Parathyroid adenoma (tissue), 2 donors: ENCODE measurements around the gene LYAR.

Experiments used
- H2AFZ ChIP-seq: fragments of 300-600 bp; sonication (generic); one replicate; pipeline ENCODE4 v1.7.0; 2017; ENCODE audit warnings: antibody characterized with exemption, mild to moderate bottlenecking
- H3K27ac ChIP-seq: fragments of 300-600 bp; sonication (generic); one replicate; pipeline ENCODE4 v1.7.0; 2017
- H3K27me3 ChIP-seq: fragments of 300-600 bp; sonication (generic); one replicate; pipeline ENCODE4 v1.7.0; 2017; ENCODE audit warnings: low read length; ENCODE audit not compliant: control insufficient read depth, insufficient read depth
- H3K36me3 ChIP-seq: fragments of 300-600 bp; sonication (generic); one replicate; pipeline ENCODE4 v1.7.0; 2017; ENCODE audit warnings: low read length; ENCODE audit not compliant: control insufficient read depth, insufficient read depth
- H3K4me1 ChIP-seq: fragments of 300-600 bp; sonication (generic); one replicate; pipeline ENCODE4 v1.7.0; 2017; ENCODE audit warnings: control low read depth
- H3K4me2 ChIP-seq: fragments of 300-600 bp; sonication (generic); one replicate; pipeline ENCODE4 v1.7.0; 2017; ENCODE audit warnings: low read length
- H3K4me3 ChIP-seq: fragments of 300-600 bp; sonication (generic); one replicate; pipeline ENCODE4 v1.7.0; 2017; ENCODE audit warnings: low read depth, low read length
- H3K79me2 ChIP-seq: fragments of 300-600 bp; sonication (generic); one replicate; pipeline ENCODE4 v1.7.0; 2017; ENCODE audit warnings: control low read depth
- H3K9ac ChIP-seq: fragments of 300-600 bp; sonication (generic); one replicate; pipeline ENCODE4 v1.7.0; 2017; ENCODE audit warnings: mild to moderate bottlenecking
- H3K9me3 ChIP-seq: fragments of 300-600 bp; sonication (generic); one replicate; pipeline ENCODE4 v1.7.0; 2017; ENCODE audit warnings: low read length; ENCODE audit not compliant: control insufficient read depth
- CTCF ChIP-seq: fragments of 300-600 bp; sonication (generic); IDR thresholded peaks from one replicate; pipeline ENCODE4 v1.7.0; 2017; ENCODE audit warnings: antibody characterized with exemption, mild to moderate bottlenecking
- donor health status: primary hyperparathyroidism.

LYAR gene

GRCh38 chr4:4333265-4333706 is 43.3 kb upstream of the LYAR start:
- Histone ChIP-seq H3K27ac (no peak overlapping the region), H2AFZ (no peak overlapping the region)
- no peak for TF ChIP-seq CTCF

GRCh38 chr4:4332529-4332928 is 42.6 kb upstream of the LYAR start:
- no peaks in the 10 kb centered on the region for H3K9me3 ChIP-seq
- H3K9ac ChIP-seq = no peak overlapping the region
- H3K4me3 ChIP-seq = no peak overlapping the region
- H3K4me2 ChIP-seq = no peak overlapping the region
- no peaks in the 10 kb centered on the region for H3K27me3 ChIP-seq
- no peak overlapping the region for H2AFZ ChIP-seq
- TF ChIP-seq CTCF = no peak
- no peaks in the 10 kb centered on the region for H3K36me3 ChIP-seq
- no peaks in the 10 kb centered on the region for H3K79me2 ChIP-seq
- H3K4me1 ChIP-seq = no peaks in the 10 kb centered on the region
- no peak overlapping the region for H3K27ac ChIP-seq

More at GRCh38 chr4:4333265-4333706, 43.3 kb upstream of the LYAR start:
- no peak overlapping the region for H3K4me3 ChIP-seq
- H3K36me3 ChIP-seq = no peaks in the 10 kb centered on the region
- H3K79me2 ChIP-seq = no peaks in the 10 kb centered on the region
- no peaks in the 10 kb centered on the region for H3K27me3 ChIP-seq
- H3K9me3 ChIP-seq = no peaks in the 10 kb centered on the region
- H3K4me2 ChIP-seq = no peak overlapping the region
- no peaks in the 10 kb centered on the region for H3K4me1 ChIP-seq
- no peak overlapping the region for H3K9ac ChIP-seq

GRCh38 chr4:4330794-4331193 is 40.8 kb upstream of the LYAR start:
- H3K79me2 ChIP-seq = no peaks in the 10 kb centered on the region
- H3K4me3 ChIP-seq = no peak overlapping the region
- no peak overlapping the region for H2AFZ ChIP-seq
- H3K27ac ChIP-seq = no peak overlapping the region
- TF ChIP-seq CTCF = no peak
- H3K9me3 ChIP-seq = no peaks in the 10 kb centered on the region
- no peak overlapping the region for H3K4me2 ChIP-seq
- no peaks in the 10 kb centered on the region for H3K4me1 ChIP-seq
- no peaks in the 10 kb centered on the region for H3K36me3 ChIP-seq
- no peak overlapping the region for H3K9ac ChIP-seq
- H3K27me3 ChIP-seq = no peaks in the 10 kb centered on the region

GRCh38 chr4:4329496-4329895 is 39.5 kb upstream of the LYAR start:
- no peaks in the 10 kb centered on the region for H3K9me3 ChIP-seq
- H3K27me3 ChIP-seq = no peaks in the 10 kb centered on the region
- H3K4me1 ChIP-seq = no peaks in the 10 kb centered on the region
- H2AFZ ChIP-seq = no peak overlapping the region
- no peak for TF ChIP-seq CTCF
- H3K4me3 ChIP-seq = no peak overlapping the region
- no peak overlapping the region for H3K9ac ChIP-seq
- no peak overlapping the region for H3K27ac ChIP-seq
- H3K36me3 ChIP-seq = no peaks in the 10 kb centered on the region
- H3K4me2 ChIP-seq = no peak overlapping the region
- no peaks in the 10 kb centered on the region for H3K79me2 ChIP-seq

GRCh38 chr4:4328840-4329239 is 38.9 kb upstream of the LYAR start:
- no peaks in the 10 kb centered on the region for H3K4me1 ChIP-seq
- no peak overlapping the region for H3K4me3 ChIP-seq
- no peak overlapping the region for H3K27ac ChIP-seq
- no peaks in the 10 kb centered on the region for H3K9me3 ChIP-seq
- H2AFZ ChIP-seq = no peak overlapping the region
- no peak overlapping the region for H3K4me2 ChIP-seq
- H3K27me3 ChIP-seq = no peaks in the 10 kb centered on the region
- H3K36me3 ChIP-seq = no peaks in the 10 kb centered on the region
- H3K79me2 ChIP-seq = no peaks in the 10 kb centered on the region
- no peak for TF ChIP-seq CTCF
- no peak overlapping the region for H3K9ac ChIP-seq
